GM12892 (cell line): Measurements from ENCODE around the gene TBC1D3B.
"Not testable (repeated sequence)": the region's sequence is repeated elsewhere in the genome, so short reads cannot be mapped to it uniquely, and the experiment has no call there.

Source experiments
- DNase-seq: peaks from one replicate; pipeline ENCODE4 v3.0.0; 2011; ENCODE audit not compliant: insufficient read length
- FAIRE-seq: peaks from 2 replicates; lab custom pipeline; 2011; peaks lifted over from hg19 to GRCh38; lab: Jason Lieb, UNC
- POLR2A ChIP-seq: IDR thresholded peaks from 2 replicates; pipeline ENCODE4 v1.6.1; 2011; ENCODE audit warnings: low read depth, low read length, control low read depth
- POLR2AphosphoS5 ChIP-seq: IDR thresholded peaks from 2 replicates; pipeline ENCODE4 v1.6.1; 2011; ENCODE audit warnings: low read depth, low read length, control low read depth
- TAF1 ChIP-seq: IDR thresholded peaks from 2 replicates; pipeline ENCODE4 v1.6.1; 2011; ENCODE audit warnings: low read depth, mild to moderate bottlenecking, control low read depth, low read length, borderline replicate concordance

The TBC1D3B gene

GRCh38 chr17:36194832-36195433, 18.5 kb upstream of the TBC1D3B start:
- FAIRE-seq, DNase-seq: not testable (repeated sequence)
- TF ChIP-seq POLR2AphosphoS5 (peak; percentile 55; the same call in 1 of the 2 replicates), POLR2A (peak; percentile 41)

DNA sequence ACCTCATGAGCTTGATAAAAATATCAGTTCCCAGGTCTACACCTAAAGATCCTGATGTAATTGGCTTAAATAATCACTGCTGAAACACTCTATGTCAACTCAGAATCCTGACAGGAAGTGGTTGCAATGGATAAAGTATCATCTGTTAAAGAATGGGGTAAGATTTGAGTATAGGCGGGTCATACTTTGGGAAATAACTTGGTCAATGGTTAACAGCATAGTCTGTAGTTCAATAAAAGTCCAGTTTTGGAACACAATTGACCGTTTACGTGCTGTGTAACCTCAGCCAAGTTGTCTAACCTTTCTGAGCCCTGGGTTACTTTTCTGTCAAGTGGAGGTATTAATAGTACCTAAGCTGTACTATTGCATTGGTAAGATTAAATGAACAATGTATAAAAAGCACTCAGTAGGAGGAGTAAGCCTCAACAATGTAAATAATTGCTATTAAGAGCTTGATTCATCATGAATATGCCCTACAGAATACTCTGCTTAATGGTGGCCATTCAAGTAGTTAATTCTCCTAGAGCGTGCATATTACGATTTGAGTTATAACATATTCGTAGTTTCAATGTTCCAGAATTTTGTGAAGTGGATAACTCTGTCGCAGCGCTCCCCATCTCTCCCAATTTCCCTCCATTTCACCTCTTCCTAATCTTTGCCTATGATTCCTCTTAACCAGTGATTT, 17.9 kb upstream of the TBC1D3B start:
- TF ChIP-seq POLR2A = peak; percentile 48; the same call in 1 of the 2 replicates
- not testable (repeated sequence) for FAIRE-seq, DNase-seq

GRCh38 chr17:36193216-36193775, 16.9 kb upstream of the TBC1D3B start:
- FAIRE-seq (no peak), DNase-seq (no peak)
- TF ChIP-seq TAF1 (no peak), POLR2AphosphoS5 (no peak), POLR2A (no peak)

DNA sequence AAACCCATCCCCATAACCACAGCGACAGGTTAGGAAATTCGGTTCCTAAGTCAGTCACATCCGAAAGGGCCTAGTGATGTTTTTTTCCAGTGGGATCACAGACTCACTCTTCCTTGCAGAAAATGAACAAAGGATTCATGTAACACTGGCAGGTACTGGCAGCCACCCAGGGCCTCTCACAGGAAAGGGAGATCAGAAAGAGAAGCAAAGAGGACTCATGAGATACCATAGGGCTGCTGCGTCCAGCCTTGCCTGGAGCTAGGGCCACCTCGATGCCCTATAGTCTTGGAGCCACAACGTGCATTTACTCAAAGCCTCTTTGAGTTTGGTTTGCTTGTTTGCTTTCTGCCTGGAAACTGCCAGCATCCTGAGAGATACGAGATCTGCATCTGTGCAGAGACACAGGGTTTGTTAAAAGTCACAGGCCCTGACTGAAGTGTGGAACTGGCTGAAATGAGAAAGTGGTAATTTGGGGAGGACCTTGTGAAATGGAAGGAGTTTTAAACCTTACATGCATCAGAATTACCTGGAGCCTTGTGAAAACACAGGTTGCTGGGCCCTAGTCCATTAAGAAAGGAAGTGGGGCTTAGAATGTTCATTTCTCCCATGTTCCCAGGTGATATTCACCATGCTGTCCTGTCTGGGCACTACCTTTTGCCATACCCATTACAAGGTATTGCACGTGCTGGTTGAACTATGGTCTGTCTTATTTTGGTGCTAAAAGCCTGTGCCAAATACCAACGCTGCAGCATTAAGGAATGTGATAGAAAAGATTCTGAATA, 14.3 kb upstream of the TBC1D3B start:
- FAIRE-seq, DNase-seq: not testable (repeated sequence)

DNA sequence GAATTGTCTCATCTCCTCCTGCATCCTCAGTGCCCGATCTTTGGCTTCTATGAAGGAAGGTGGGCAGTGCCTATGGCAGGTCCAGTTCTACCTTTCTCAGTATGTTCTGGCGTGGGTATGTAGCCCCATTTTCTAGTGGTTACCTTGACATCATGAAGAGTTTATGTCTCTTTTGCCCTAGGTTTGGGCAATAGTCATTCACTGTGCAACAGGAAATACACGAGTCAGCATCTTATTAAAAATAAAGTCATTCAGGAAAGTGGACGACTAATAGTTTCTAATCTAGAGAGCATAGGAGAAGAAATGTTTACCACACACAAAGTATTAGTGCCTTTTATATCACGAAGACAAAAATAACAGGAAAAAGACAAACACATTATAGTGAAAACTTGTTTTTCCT, 13.6 kb upstream of the TBC1D3B start:
- DNase-seq, FAIRE-seq: not testable (repeated sequence)

GRCh38 chr17:36188891-36189306, 12.5 kb upstream of the TBC1D3B start:
- DNase-seq (no peak), FAIRE-seq (no peak)
- TF ChIP-seq POLR2A (no peak), POLR2AphosphoS5 (no peak), TAF1 (no peak)

GRCh38 chr17:36187943-36188665, 11.7 kb upstream of the TBC1D3B start:
- DNase-seq, FAIRE-seq: not testable (repeated sequence)

DNA sequence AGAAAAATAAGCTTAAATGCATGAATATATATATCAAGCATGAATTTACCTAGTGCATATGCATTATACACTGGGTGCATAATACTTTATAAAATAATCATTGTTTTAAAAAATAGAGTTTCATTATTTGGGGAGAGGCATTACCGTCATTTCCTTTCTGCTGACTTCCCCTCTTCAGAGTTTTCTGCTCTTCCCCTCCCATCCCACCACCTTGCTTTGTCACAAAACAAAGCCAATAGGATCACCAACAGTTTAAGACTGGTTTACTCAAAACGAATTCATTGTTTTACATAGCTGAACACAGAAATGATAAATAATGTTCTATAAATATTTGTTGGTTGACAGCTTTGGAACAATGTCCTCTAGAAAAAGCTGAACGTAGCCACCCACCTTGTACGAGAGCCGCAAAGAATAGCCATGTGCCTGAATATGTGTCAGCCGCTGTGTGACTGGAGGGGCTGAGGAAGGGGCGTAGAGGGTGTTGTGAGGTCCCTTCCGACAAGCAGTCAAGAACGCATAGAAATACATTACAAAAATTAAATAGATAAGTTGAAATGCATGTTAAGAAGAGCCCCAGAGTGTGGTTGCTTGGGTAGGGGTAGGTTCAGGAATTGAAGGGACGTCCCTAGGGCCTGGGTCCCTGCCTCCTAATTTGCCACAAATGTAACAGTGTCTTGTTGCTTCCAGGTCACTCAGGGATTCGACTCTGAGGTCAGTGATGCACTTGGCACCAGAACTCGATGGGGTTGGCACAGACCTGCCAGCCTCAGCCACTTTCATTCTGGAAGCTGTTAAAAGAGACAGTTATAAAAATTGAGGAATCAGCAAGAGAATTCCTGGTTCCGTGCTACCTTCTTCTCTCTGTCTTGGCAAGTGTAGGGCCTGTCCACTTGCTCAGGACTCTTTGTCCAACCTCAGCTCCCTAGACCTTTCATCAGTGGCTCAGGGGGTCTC, 10.7 kb upstream of the TBC1D3B start:
- DNase-seq, FAIRE-seq: not testable (repeated sequence)

GRCh38 chr17:36185416-36185815, 9.0 kb upstream of the TBC1D3B start:
- no peak for DNase-seq
- TF ChIP-seq TAF1 (no peak), POLR2AphosphoS5 (no peak)
- no peak for FAIRE-seq

DNA sequence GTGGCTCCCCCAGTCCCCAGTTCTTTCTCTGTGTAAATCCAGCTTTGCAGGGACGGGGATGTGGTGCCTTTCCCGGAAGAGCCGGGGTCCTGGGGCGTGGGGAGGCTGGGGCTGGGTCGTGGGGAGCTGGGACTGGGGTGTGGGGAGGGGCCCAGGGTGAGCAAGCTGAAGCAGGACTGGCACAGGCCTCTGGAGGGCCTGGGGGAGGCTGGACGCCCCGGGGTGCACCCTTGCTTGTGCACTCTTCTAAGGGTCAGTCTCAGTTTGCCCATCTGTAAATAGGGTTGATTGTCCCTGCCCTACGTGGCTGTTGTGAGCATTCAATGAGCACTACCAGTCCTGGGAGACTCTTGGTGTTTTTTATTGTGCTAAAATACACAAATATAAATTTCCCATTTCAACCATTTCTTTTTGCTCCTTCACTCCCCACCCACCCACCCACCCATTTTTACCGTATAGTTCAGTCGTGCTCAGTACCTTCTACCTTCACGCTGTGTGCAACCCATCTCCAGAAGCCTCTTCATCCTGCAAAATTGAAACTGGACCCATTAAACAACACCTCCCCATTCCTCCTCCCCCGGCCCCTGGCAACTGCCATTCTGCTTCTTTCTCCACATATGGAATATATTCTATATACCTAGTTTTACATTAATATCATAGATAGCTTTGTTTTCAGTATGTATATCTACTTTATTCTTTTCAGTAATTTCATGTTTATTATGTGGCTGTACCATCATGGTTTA, 7.8 kb upstream of the TBC1D3B start:
- DNase-seq = no peak
- no peak for FAIRE-seq
- no peak for TF ChIP-seq POLR2AphosphoS5
- no peak for TF ChIP-seq POLR2A
- TF ChIP-seq TAF1 = no peak
